Hematopoietic multipotent progenitor cell (in vitro differentiated cells): ENCODE results near the gene CCR8. TPM values are rescaled to one million over a fixed set of nuclear protein-coding genes. Genes with fewer than 3 reads are reported as not detected.
"Not testable (repeated sequence)": the region's sequence is repeated elsewhere in the genome, so short reads cannot be mapped to it uniquely, and the experiment has no call there.

Experiments
- DNase-seq, 3 donors: peaks; one replicate each; pipeline ENCODE4 v3.0.0-alpha.2; 2011 to 2015; ENCODE audit warnings: low read depth in 2 of 3, low spot score in 2 of 3
- total RNA-seq: library from RNA; depleted of rRNA; stranded (reverse); fragments of >200 nt; gene quantifications from one replicate; pipeline ENCODE4 v1.2.3, GENCODE V29; 2012

CCR8 gene
- total RNA-seq, 1 donor: not detected

- no peak for DNase-seq
Measured at GRCh38 chr3:39346785-39347585, 17.5 kb downstream of the CCR8 start.

- no peak for DNase-seq
Measured at GRCh38 chr3:39347586-39347876, 18.0 kb downstream of the CCR8 start.

GRCh38 chr3:39349080-39349479 lies 19.6 kb downstream of the CCR8 start:
- no peak for DNase-seq

GRCh38 chr3:39350714-39351113 lies 21.2 kb downstream of the CCR8 start:
- DNase-seq: peak in 2 of 3 donors; percentile 57 to 83

- DNase-seq: not testable (repeated sequence)
Measured at GRCh38 chr3:39351134-39351533, 21.6 kb downstream of the CCR8 start.

- peak in 1 of 3 donors; percentile 32 for DNase-seq
Measured at GRCh38 chr3:39353168-39353927, 23.8 kb downstream of the CCR8 start.

- DNase-seq: no peak
Measured at GRCh38 chr3:39358333-39358732, 28.8 kb downstream of the CCR8 start.

- peak in 2 of 3 donors; percentile 72 to 74 for DNase-seq
Measured at GRCh38 chr3:39361252-39361927, 31.9 kb downstream of the CCR8 start.

- DNase-seq: no peak
Measured at GRCh38 chr3:39362192-39362591, 32.7 kb downstream of the CCR8 start.

GRCh38 chr3:39362812-39363211 lies 33.3 kb downstream of the CCR8 start:
- DNase-seq: no peak

- not testable (repeated sequence) for DNase-seq
Measured at GRCh38 chr3:39370450-39370849, 40.9 kb downstream of the CCR8 start.

GRCh38 chr3:39372833-39373232 lies 43.3 kb downstream of the CCR8 start:
- no peak for DNase-seq

GRCh38 chr3:39376959-39377634 lies 47.6 kb downstream of the CCR8 start:
- no peak for DNase-seq

GRCh38 chr3:39378088-39378487 lies 48.6 kb downstream of the CCR8 start:
- peak; percentile 29 to 71 (median 48) for DNase-seq

- no peak for DNase-seq
Measured at GRCh38 chr3:39378957-39379777, 49.7 kb downstream of the CCR8 start.

GRCh38 chr3:39379778-39380155 lies 50.3 kb downstream of the CCR8 start:
- no peak for DNase-seq

GRCh38 chr3:39381432-39381831 lies 51.9 kb downstream of the CCR8 start:
- no peak for DNase-seq
